ENCODE results near the gene THAP10. TPM values are rescaled to one million over a fixed set of nuclear protein-coding genes. Genes with fewer than 3 reads are reported as not detected.

The THAP10 gene
- total RNA-seq, 1 donor from 2014 or later = 1.5 TPM

DNA sequence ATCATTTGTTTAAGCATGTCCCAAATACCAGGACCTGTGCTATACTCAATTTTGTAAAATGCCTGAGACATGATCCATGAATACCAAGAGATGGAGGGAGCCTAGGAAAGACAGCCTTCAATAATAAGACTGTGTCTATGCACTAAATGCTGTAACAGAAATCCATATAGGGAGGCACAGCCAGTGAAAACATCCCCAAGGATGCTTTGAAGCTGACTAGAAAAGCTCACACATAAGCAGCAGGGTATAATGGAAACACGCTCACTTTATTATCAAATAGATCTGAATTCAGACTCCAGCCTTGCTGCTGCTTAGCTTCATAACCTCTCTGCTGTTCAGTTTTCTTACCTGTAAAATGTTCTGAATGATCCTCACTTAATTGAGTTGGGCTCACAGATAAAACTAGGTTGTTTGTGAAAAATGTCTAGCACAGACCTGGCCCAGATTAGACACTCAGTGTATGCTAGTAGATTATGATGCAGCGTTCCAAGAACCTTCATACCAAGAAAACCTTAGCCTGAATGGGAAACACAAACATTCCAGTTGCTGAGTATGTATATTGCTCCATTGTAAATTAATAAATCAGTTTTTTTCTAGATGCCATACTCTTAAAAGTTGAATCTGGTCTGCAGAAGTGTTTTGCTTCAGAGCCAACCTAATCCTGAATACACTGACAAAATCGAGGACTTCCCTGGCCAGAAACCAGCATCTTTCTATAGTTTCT, 34.5 kb downstream of the THAP10 start:
- intact Hi-C loops (cut with DNase I) = no loop called here
- peak overlapping the region; percentile 37 for H3K27ac ChIP-seq
- ATAC-seq (no peak), DNase-seq (no peak)
- TF ChIP-seq CTCF (IDR thresholded peaks at IDR 0.05) = no peak
- peaks cover 17% of the 10 kb centered on the region for H3K4me1 ChIP-seq
- H3K4me3 ChIP-seq = no peak overlapping the region
- H3K27me3 ChIP-seq = peaks cover 19% of the 10 kb centered on the region
- no peaks in the 10 kb centered on the region for H3K9me3 ChIP-seq
- no peaks in the 10 kb centered on the region for H3K36me3 ChIP-seq

- H3K36me3 ChIP-seq = no peaks in the 10 kb centered on the region
- H3K4me3 ChIP-seq = no peak overlapping the region
- H3K27ac ChIP-seq = peak overlapping the region; percentile 58
- TF ChIP-seq CTCF (IDR thresholded peaks at IDR 0.05) = no peak
- H3K27me3 ChIP-seq = peaks cover 19% of the 10 kb centered on the region
- H3K9me3 ChIP-seq = no peaks in the 10 kb centered on the region
- peaks cover 17% of the 10 kb centered on the region for H3K4me1 ChIP-seq
- ATAC-seq (peak; percentile 62), DNase-seq (no peak)
- intact Hi-C loops (cut with DNase I) = no loop called here
Measured at GRCh38 chr15:70856884-70857561, 35.2 kb downstream of the THAP10 start.

DNA sequence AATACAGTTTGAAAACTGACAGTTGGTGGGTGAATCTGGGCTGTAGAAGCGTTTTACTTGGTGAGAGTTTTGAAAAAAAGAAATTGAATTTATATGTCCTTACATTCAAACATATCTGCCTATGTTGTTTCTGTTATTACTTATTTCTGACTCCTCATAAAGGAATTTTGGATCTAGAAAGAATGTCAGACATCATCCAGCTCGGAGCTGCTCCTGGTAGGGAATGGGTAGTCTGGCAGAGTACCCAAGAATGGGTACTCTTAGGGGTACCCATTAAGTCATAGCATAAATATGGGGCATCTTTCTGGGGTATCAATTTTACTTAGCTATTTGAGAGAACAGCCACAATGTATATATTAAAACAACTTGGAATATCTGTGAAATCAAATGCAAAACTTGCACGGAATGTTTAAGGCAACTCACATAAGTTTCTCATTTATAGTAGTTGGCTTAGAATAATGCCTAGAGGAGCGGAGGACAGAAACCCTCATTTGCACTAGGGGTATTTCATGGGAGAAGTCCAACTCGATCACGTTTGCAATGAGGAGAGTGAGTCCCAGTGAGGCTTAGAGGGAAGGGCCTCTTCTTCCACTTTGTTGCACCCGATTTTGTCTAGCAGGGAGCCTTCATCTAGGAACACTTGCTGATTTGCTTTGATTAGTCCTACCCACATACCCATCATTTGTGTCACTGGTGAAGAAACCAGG, 35.9 kb downstream of the THAP10 start:
- Histone ChIP-seq H3K9me3 (no peaks in the 10 kb centered on the region), H3K27me3 (peaks cover 19% of the 10 kb centered on the region), H3K27ac (peak overlapping the region; percentile 58), H3K4me3 (no peak overlapping the region), H3K36me3 (no peaks in the 10 kb centered on the region), H3K4me1 (peaks cover 17% of the 10 kb centered on the region)
- intact Hi-C loops (cut with DNase I) = no loop called here
- DNase-seq = no peak
- no peak for TF ChIP-seq CTCF (IDR thresholded peaks at IDR 0.05)
- ATAC-seq = no peak

DNA sequence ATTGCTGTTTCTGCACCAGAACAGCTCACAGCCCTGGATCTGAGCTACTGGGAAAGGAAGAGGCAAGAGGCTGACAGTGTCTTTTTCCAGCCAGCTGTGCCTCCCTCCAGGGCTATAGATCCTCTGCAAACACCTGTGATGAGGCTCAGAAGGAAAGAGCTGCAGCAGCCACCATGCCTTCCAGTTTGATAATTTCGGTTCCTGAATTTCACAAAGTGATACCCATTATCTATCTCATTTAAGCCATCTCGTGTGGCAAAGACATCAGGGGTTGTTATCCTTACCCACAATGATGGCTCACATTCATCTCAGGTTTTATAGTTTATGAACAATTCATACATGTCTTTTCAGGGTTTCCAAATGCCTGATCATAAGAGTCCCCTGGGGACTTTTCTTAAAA, 36.5 kb downstream of the THAP10 start:
- intact Hi-C loops (cut with DNase I) = no loop called here
- no peak for ATAC-seq
- no peak for DNase-seq
- H3K9me3 ChIP-seq = no peaks in the 10 kb centered on the region
- TF ChIP-seq CTCF (IDR thresholded peaks at IDR 0.05) = no peak
- H3K4me3 ChIP-seq = no peak overlapping the region
- H3K27ac ChIP-seq = peak overlapping the region; percentile 58
- peaks cover 17% of the 10 kb centered on the region for H3K4me1 ChIP-seq
- H3K27me3 ChIP-seq = peaks cover 19% of the 10 kb centered on the region
- H3K36me3 ChIP-seq = no peaks in the 10 kb centered on the region

GRCh38 chr15:70854666-70854976, 37.6 kb downstream of the THAP10 start:
- H3K4me1 ChIP-seq = peaks cover 17% of the 10 kb centered on the region
- intact Hi-C loops (cut with DNase I) = no loop called here
- peak overlapping the region; percentile 81 for H3K27ac ChIP-seq
- ATAC-seq = no peak
- peak overlapping the region; percentile 60 for H3K4me3 ChIP-seq
- H3K36me3 ChIP-seq = no peaks in the 10 kb centered on the region
- H3K9me3 ChIP-seq = no peaks in the 10 kb centered on the region
- peaks cover 19% of the 10 kb centered on the region for H3K27me3 ChIP-seq
- no peak for TF ChIP-seq CTCF (IDR thresholded peaks at IDR 0.05)
- DNase-seq = no peak

Measured in upper lobe of right lung (tissue), 1 donor.